ENCODE results near the gene PNCK. TPM values are rescaled to one million over a fixed set of nuclear protein-coding genes. Genes with fewer than 3 reads are reported as not detected.

The PNCK gene
- total RNA-seq, 3 donors from 2014 or later = 4.6 to 63.0 (median 5.5) TPM

- peak; percentile 17 for TF ChIP-seq CTCF (IDR thresholded peaks at IDR 0.05)
- Histone ChIP-seq H3K36me3 (ENCODE audit: low read depth) (no peaks in the 10 kb centered on the region), H3K4me3 (no peak overlapping the region), H3K4me1 (ENCODE audit: low read depth) (no peaks in the 10 kb centered on the region), H3K9me3 (no peaks in the 10 kb centered on the region)
- DNase-seq = peak; percentile 32 to 50 (median 44)
- ATAC-seq = peak; percentile 74
- intact Hi-C loops (cut with DNase I, micrococcal nuclease) = no loop called here
Observed at GRCh38 chrX:153649178-153649914, 24.3 kb downstream of the PNCK start.

- TF ChIP-seq CTCF (IDR thresholded peaks at IDR 0.05) = no peak
- Histone ChIP-seq H3K36me3 (ENCODE audit: low read depth) (no peaks in the 10 kb centered on the region), H3K4me3 (no peak overlapping the region), H3K9me3 (no peaks in the 10 kb centered on the region), H3K4me1 (ENCODE audit: low read depth) (no peaks in the 10 kb centered on the region)
- ATAC-seq (no peak), DNase-seq (no peak)
- intact Hi-C loops (cut with DNase I, micrococcal nuclease) = no loop called here
Observed at GRCh38 chrX:153648358-153649177, 25.0 kb downstream of the PNCK start.

- no peak overlapping the region for H3K4me3 ChIP-seq
- no peaks in the 10 kb centered on the region for H3K4me1 ChIP-seq (ENCODE audit: low read depth)
- ATAC-seq (no peak), DNase-seq (peak in 1 of 3 donors; percentile 33)
- intact Hi-C loops (cut with DNase I, micrococcal nuclease) = no loop called here
- no peak for TF ChIP-seq CTCF (IDR thresholded peaks at IDR 0.05)
- H3K9me3 ChIP-seq = no peaks in the 10 kb centered on the region
- no peaks in the 10 kb centered on the region for H3K36me3 ChIP-seq (ENCODE audit: low read depth)
Observed at GRCh38 chrX:153647461-153648357, 25.9 kb downstream of the PNCK start.

- no peak for TF ChIP-seq CTCF (IDR thresholded peaks at IDR 0.05)
- Histone ChIP-seq H3K36me3 (ENCODE audit: low read depth) (no peaks in the 10 kb centered on the region), H3K4me1 (ENCODE audit: low read depth) (no peaks in the 10 kb centered on the region), H3K4me3 (no peak within 1 kb of the TSS), H3K9me3 (no peaks in the 10 kb centered on the region)
- peak; percentile 59 for ATAC-seq
- DNase-seq = peak; percentile 19 to 44 (median 43)
- intact Hi-C loops (cut with DNase I, micrococcal nuclease) = no loop called here
Observed at GRCh38 chrX:153646620-153647373, 26.8 kb downstream of the PNCK start, which contains the start of gene DUSP9. DUSP9 (plus strand) TSS chrX:153647203; CDS start chrX:153647954, 751 bp downstream.

Measured in mucosa of descending colon (tissue), 3 donors.